Mesendoderm (in vitro differentiated cells): ENCODE results near the gene KDM5B.
A peak's percentile ranks its signal among the peaks of the same experiment; 100 is the strongest.

Experiments
- DNase-seq: peaks from one replicate; pipeline ENCODE4 v3.0.0; 2013
- H2AK5ac ChIP-seq: 2 replicates; pipeline ENCODE4 v1.6.1; 2013; ENCODE audit warnings: low read length, inconsistent platforms
- H2BK120ac ChIP-seq: 2 replicates; pipeline ENCODE4 v1.6.1; 2013; ENCODE audit warnings: low read depth, mild to moderate bottlenecking, low read length, moderate library complexity, mixed read lengths
- H2BK15ac ChIP-seq: replicated peaks from 2 replicates; pipeline ENCODE4 v1.6.1; 2013; ENCODE audit warnings: low read depth, mild to moderate bottlenecking, moderate library complexity
- H2BK5ac ChIP-seq: 2 replicates; pipeline ENCODE4 v1.6.1; 2013; ENCODE audit warnings: low read length, inconsistent platforms
- H3K18ac ChIP-seq: 2 replicates; pipeline ENCODE4 v1.6.1; 2013; ENCODE audit warnings: mild to moderate bottlenecking, low read length, mixed read lengths
- H3K23ac ChIP-seq: one replicate; pipeline ENCODE4 v1.6.1; 2013; ENCODE audit warnings: low read length
- H3K27ac ChIP-seq: 2 replicates; pipeline ENCODE4 v1.5.1; 2013; ENCODE audit warnings: low read depth, mild to moderate bottlenecking, inconsistent platforms, low read length, moderate library complexity
- H3K27me3 ChIP-seq: 2 replicates; pipeline ENCODE4 v1.6.1; 2013; ENCODE audit warnings: low read length, control low read depth, mild to moderate bottlenecking, inconsistent platforms; ENCODE audit not compliant: insufficient read depth, poor library complexity
- H3K36me3 ChIP-seq: 2 replicates; pipeline ENCODE4 v1.6.1; 2013; ENCODE audit warnings: low read length, inconsistent platforms; ENCODE audit not compliant: control insufficient read depth, insufficient read depth
- H3K4ac ChIP-seq: one replicate; pipeline ENCODE4 v1.6.1; 2013; ENCODE audit warnings: low read depth, mild to moderate bottlenecking, low read length, moderate library complexity
- H3K4me1 ChIP-seq: 2 replicates; pipeline ENCODE4 v1.6.1; 2013; ENCODE audit warnings: low read depth, low read length, inconsistent platforms; ENCODE audit not compliant: control insufficient read depth
- H3K4me2 ChIP-seq: 2 replicates; pipeline ENCODE4 v1.6.1; 2013; ENCODE audit warnings: low read length
- H3K4me3 ChIP-seq: 2 replicates; pipeline ENCODE4 v1.5.1; 2013; ENCODE audit warnings: mild to moderate bottlenecking, low read length
- H3K56ac ChIP-seq: one replicate; pipeline ENCODE4 v1.6.1; 2013; ENCODE audit warnings: low read length
- H3K79me1 ChIP-seq: 2 replicates; pipeline ENCODE4 v1.6.1; 2013; ENCODE audit warnings: low read length, inconsistent platforms
- H3K79me2 ChIP-seq: 2 replicates; pipeline ENCODE4 v1.6.1; 2013; ENCODE audit warnings: mild to moderate bottlenecking, low read length; ENCODE audit not compliant: control insufficient read depth, insufficient read depth
- H3K9ac ChIP-seq: 2 replicates; pipeline ENCODE4 v1.6.1; 2013; ENCODE audit warnings: low read length, inconsistent platforms
- H4K5ac ChIP-seq: one replicate; pipeline ENCODE4 v1.6.1; 2013; ENCODE audit warnings: low read length
- H4K8ac ChIP-seq: one replicate; pipeline ENCODE4 v1.6.1; 2013; ENCODE audit warnings: low read depth, mild to moderate bottlenecking, control low read depth, low read length, moderate library complexity
- WGBS: extraction: QIAGEN DNeasy Blood & Tissue Kit; methylation state at CpG from one replicate; pipeline ENCODE4 v1.1.7; 2013; ENCODE audit warnings: low lambda C conversion rate, missing lambda C conversion rate; ENCODE audit not compliant: insufficient coverage; ENCODE audit errors: extremely low coverage; 5-methylcytosine and 5-hydroxymethylcytosine counted together

KDM5B gene

GRCh38 chr1:202713110-202713509 lies 95.1 kb downstream of the KDM5B start:
- Histone ChIP-seq H3K56ac (no peak overlapping the region), H2BK120ac (no peak overlapping the region), H3K9ac (no peak overlapping the region), H3K27ac (no peak overlapping the region), H3K36me3 (no peaks in the 10 kb centered on the region), H3K27me3 (peaks cover 7% of the 10 kb centered on the region), H3K4me1 (no peaks in the 10 kb centered on the region), H4K8ac (no peak overlapping the region), H2AK5ac (no peak overlapping the region), H2BK5ac (no peak overlapping the region), H4K5ac (no peak overlapping the region), H3K18ac (no peak overlapping the region), H3K4ac (no peak overlapping the region), H3K79me2 (no peaks in the 10 kb centered on the region), H3K79me1 (no peaks in the 10 kb centered on the region), H2BK15ac (no peak overlapping the region), H3K4me3 (no peak overlapping the region), H3K4me2 (no peak overlapping the region), H3K23ac (no peak overlapping the region)
- WGBS: no CpG with 5 or more reads among the region's 4 CpGs
- DNase-seq: no peak

DNA sequence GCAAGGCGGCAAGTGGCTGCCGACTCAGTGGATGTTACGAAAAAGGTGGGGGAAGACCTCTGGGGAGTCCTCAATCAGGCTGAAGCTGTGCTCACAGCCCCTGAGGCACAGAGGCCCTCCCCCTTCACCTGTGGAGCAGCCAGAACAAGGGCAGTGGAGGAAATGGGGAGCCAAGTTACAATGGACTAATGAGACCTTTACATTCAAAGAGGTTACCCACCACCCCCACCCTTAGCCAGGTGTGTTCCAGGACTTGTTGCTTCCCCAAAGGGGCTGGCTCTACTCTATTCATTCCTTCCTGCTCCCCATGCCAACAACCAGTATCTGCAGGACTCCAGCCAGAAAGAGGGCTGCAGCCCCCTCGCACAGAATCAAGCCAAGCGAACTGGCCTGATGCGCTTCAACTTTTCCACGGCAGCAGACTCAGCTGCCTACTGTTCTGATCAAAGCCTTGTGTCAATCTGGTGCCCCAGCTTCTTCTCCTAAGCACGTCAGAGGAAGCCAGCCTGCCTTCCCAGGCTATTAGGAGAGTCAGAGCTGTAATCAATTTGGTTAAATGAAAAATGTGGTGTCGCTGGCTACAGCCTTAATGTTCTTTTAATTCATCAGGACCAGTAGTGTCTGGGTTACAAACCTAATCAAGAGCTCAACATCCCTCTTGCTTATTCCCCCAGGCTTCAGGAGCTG lies 96.1 kb downstream of the KDM5B start:
- Histone ChIP-seq H3K23ac (no peak overlapping the region), H2BK15ac (no peak overlapping the region), H3K27me3 (peaks cover 7% of the 10 kb centered on the region), H3K4ac (no peak overlapping the region), H2AK5ac (no peak overlapping the region), H4K8ac (no peak overlapping the region), H3K79me1 (no peaks in the 10 kb centered on the region), H3K56ac (no peak overlapping the region), H3K27ac (no peak overlapping the region), H3K4me2 (no peak overlapping the region), H3K4me3 (no peak overlapping the region), H3K9ac (no peak overlapping the region), H3K79me2 (no peaks in the 10 kb centered on the region), H2BK5ac (no peak overlapping the region), H3K18ac (no peak overlapping the region), H2BK120ac (no peak overlapping the region), H4K5ac (no peak overlapping the region), H3K36me3 (no peaks in the 10 kb centered on the region), H3K4me1 (no peaks in the 10 kb centered on the region)
- no CpG with 5 or more reads among the region's 9 CpGs for WGBS
- DNase-seq: no peak

DNA sequence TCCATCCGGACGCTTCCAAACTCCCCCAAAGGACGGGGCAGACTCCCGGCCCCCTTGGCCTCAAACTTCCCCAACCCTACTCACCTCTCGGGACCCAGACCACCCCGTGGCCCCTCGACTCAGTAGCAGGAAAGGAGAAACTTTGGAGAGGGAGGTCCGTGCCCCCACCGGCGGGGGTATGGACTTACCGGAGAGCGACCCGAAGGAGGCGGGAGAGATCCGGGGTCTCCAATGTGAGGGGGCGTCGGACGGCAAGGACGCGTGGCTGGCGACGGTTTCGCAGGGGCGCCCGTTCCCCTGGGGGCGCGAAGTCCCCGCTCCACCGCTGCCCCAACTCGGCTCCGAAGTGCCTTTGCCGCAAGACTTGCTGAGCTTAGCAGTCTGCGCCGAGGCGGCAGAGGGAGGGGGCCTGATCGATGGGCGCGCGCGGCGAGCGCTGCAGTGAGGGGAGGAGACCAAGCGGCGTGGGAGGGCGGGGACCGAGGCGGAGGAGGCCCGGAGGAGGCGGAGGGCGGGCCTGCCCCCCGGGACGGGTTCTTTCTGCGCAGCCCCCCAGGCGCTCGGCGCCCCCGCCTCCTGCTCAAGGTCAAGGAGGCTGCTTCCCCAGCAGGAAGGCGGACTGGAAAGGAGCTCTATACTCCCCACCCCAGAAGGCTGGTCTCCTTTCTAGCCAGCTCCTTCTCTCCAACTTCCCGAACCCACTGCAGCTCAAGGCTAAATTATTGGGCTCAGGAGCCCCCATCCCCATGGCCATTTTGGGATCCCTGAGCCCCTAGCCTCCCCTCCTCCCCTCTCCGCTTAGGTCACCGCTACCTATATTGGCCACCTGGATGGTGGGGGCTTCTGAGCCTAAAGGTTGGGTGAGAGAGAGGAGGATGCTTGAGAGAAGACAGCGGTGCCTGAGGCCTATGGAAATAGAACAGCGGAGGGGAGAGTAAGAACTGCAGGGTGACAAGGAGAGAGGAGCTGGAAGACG lies 97.9 kb downstream of the KDM5B start, which contains the start of gene SYT2:
Gene SYT2 (minus strand): TSS at position 385 of the 976 bp plus-strand sequence. CDS start 104,682 bp downstream, outside the sequence.
- Histone ChIP-seq H2BK5ac (no peak within 1 kb of the TSS), H3K79me1 (no peaks in the 10 kb centered on the region), H3K36me3 (no peaks in the 10 kb centered on the region), H3K4ac (no peak within 1 kb of the TSS), H3K9ac (peak within 1 kb of the TSS; percentile 66), H3K4me3 (peak within 1 kb of the TSS; percentile 53), H3K79me2 (no peaks in the 10 kb centered on the region), H2BK120ac (no peak within 1 kb of the TSS), H3K18ac (peak within 1 kb of the TSS; percentile 13), H2BK15ac (no peak within 1 kb of the TSS), H4K8ac (no peak within 1 kb of the TSS), H4K5ac (no peak within 1 kb of the TSS), H2AK5ac (no peak within 1 kb of the TSS), H3K4me2 (peak within 1 kb of the TSS; percentile 93), H3K27me3 (peaks cover 7% of the 10 kb centered on the region), H3K56ac (peak within 1 kb of the TSS; percentile 81), H3K23ac (peak within 1 kb of the TSS; percentile 80), H3K27ac (no peak within 1 kb of the TSS), H3K4me1 (no peaks in the 10 kb centered on the region)
- WGBS: no CpG with 5 or more reads among the region's 64 CpGs
- DNase-seq: peak; percentile 67

DNA sequence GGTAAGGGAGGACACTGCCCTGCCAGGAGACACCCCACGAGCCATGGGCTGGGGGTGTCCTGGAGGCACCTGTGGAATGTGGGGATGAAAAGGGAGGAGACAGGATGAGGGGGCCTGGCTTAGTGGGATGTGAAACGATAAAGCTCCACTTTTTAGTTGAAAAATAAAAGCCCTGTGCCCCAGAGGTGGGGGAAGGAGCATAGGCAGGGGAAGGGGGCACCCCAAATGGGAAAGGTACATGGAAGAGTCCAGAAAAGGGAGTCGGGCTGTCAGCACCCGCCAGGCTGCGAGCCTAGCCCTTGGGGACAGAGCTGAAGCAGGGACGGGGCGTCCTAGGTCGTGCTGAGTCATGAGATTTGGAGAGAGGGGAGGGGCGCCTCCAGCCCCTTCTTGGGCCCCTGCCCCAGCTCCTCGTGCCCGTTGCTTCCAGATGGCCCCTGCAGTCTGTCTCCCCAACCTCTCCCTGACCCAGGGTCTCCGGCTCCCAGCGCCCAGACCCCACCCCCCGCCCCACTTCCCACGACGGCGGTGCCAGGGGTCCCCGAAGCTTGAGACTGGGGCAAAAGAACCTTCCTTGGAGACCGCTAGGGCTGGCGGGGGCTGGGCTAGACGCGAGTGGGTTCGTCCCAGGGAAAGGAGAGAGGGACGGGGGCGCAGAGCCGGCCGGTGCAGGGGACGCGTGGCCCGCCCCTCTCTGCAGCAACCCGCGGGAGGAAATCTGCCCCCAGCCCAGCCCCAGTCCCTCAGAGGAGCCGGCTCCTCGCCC lies 98.8 kb downstream of the KDM5B start:
- H2BK5ac ChIP-seq: no peak overlapping the region
- peak overlapping the region; percentile 13 for H3K18ac ChIP-seq
- H3K23ac ChIP-seq: peak overlapping the region; percentile 80
- H3K27ac ChIP-seq: no peak overlapping the region
- H3K4me3 ChIP-seq: peak overlapping the region; percentile 53
- no peak overlapping the region for H4K5ac ChIP-seq
- WGBS: no CpG with 5 or more reads among the region's 34 CpGs
- no peaks in the 10 kb centered on the region for H3K4me1 ChIP-seq
- no peak overlapping the region for H2BK120ac ChIP-seq
- DNase-seq: peak; percentile 34
- no peaks in the 10 kb centered on the region for H3K79me2 ChIP-seq
- no peak overlapping the region for H2BK15ac ChIP-seq
- H3K27me3 ChIP-seq: peaks cover 7% of the 10 kb centered on the region
- no peak overlapping the region for H4K8ac ChIP-seq
- no peak overlapping the region for H3K4ac ChIP-seq
- H3K56ac ChIP-seq: peak overlapping the region; percentile 81
- no peak overlapping the region for H2AK5ac ChIP-seq
- H3K79me1 ChIP-seq: no peaks in the 10 kb centered on the region
- H3K9ac ChIP-seq: peak overlapping the region; percentile 66
- H3K36me3 ChIP-seq: no peaks in the 10 kb centered on the region
- H3K4me2 ChIP-seq: peak overlapping the region; percentile 93

DNA sequence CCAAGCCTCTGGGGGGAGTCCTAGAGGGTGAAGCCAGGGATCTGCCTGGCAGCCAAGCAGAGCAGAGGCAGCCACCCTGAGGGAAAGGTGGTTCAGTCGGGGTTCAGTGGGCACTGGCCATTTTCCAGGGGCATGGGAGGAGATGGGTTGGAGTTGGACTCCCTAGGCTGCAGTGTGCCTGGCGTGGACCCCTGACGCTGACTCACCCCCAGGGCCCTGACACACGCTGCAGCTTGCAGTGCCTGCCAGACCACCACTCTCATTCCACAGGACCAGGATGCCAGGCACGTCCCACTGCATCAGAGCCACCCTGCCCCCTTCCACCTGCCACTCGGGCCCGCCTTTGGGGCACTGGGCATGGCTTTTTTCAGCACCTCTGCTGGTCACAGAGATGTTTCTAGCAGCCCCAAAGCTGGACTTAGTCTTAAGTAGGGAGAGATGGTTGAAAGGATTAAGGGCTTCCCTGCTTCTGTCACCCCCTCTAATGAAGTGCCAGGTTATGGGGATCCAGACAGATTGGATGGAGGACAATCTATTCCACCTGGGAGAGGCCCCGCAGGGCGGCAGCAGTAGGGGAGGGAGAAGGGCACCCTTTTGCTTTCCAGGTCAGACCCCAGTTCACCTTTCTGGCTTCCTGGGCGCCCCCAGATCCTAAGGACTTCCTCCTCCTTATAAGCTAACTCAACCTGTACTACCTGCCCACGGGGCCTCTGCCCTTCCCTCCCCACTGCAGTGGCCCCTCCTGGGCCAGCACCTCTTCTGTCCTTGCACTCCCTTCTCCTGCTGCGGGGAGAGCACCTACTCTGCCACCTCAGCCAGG lies 99.6 kb downstream of the KDM5B start:
- H3K4me3 ChIP-seq: no peak overlapping the region
- no peaks in the 10 kb centered on the region for H3K4me1 ChIP-seq
- WGBS: no CpG with 5 or more reads among the region's 12 CpGs

More for the DNA sequence above, 99.6 kb downstream of the KDM5B start:
- Histone ChIP-seq H3K4ac (no peak overlapping the region), H3K23ac (no peak overlapping the region), H4K8ac (no peak overlapping the region), H3K27ac (no peak overlapping the region), H3K56ac (no peak overlapping the region), H3K36me3 (no peaks in the 10 kb centered on the region), H3K4me2 (no peak overlapping the region), H2AK5ac (no peak overlapping the region), H3K9ac (no peak overlapping the region), H2BK120ac (no peak overlapping the region), H2BK5ac (no peak overlapping the region), H3K79me2 (no peaks in the 10 kb centered on the region), H2BK15ac (no peak overlapping the region), H4K5ac (no peak overlapping the region), H3K27me3 (peaks cover 7% of the 10 kb centered on the region), H3K18ac (no peak overlapping the region), H3K79me1 (no peaks in the 10 kb centered on the region)
- no peak for DNase-seq
